ENCODE results near the gene RBM47.

RBM47 gene

DNA sequence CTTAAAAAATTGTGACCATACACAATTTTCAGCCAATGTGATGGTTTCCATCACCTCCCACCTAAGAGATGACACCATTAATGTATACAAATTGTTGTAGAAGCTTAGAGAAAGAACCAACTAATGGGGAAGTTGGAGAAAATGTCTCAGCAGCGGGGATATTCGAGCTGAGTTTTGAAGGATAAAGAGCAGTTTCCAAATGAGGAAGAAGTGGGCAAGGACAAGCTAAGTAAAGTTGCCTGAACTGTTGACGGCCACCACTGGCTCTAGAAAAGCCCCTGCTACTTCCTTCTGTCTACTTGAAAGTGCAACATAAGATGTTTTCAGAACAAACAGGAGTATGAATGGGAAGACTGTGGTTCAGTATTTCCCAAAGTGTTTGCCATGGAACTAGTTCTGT lies 202.5 kb downstream of the RBM47 start:
- DNase-seq (ENCODE audit: low spot score) = no peak
- TF ChIP-seq, protein P1, sequence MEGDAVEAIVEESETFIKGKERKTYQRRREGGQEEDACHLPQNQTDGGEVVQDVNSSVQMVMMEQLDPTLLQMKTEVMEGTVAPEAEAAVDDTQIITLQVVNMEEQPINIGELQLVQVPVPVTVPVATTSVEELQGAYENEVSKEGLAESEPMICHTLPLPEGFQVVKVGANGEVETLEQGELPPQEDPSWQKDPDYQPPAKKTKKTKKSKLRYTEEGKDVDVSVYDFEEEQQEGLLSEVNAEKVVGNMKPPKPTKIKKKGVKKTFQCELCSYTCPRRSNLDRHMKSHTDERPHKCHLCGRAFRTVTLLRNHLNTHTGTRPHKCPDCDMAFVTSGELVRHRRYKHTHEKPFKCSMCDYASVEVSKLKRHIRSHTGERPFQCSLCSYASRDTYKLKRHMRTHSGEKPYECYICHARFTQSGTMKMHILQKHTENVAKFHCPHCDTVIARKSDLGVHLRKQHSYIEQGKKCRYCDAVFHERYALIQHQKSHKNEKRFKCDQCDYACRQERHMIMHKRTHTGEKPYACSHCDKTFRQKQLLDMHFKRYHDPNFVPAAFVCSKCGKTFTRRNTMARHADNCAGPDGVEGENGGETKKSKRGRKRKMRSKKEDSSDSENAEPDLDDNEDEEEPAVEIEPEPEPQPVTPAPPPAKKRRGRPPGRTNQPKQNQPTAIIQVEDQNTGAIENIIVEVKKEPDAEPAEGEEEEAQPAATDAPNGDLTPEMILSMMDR (IDR thresholded peaks at IDR 0.05; ENCODE audit: extremely low read depth, insufficient read depth, missing control alignments) = no peak
- in situ Hi-C loops (cut with MboI; ENCODE audit: low pct_unique_long_range_greater_than_20kb, low sequenced_read_pairs, unreplicated experiment) = no loop called here

- TF ChIP-seq, protein P1 (IDR thresholded peaks at IDR 0.05; ENCODE audit: extremely low read depth, insufficient read depth, missing control alignments) = no peak
- DNase-seq (ENCODE audit: low spot score) = no peak
- in situ Hi-C loops (cut with MboI; ENCODE audit: low pct_unique_long_range_greater_than_20kb, low sequenced_read_pairs, unreplicated experiment) = no loop called here
These were observed 203.7 kb downstream of the RBM47 start for GRCh38 chr4:40425799-40426574.

DNA sequence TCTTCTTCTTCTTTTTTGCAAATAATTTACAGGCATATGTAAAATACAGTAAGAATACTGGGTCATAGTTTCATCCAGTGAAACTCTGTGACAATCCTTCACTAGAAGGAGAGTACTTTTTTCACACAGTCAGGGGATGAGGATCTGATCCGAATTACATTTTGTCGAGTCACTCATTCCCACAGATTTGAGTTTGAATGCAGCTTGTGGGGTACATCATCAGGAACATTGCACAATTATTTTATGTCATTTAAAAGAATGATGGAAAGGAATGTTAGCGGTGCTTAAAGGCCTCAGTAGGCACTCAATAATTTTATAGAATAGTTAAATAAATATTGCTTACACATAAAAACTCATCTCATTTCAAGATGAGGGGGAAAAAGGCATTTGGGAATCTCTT lies 205.9 kb downstream of the RBM47 start:
- no peak for DNase-seq (ENCODE audit: low spot score)

GRCh38 chr4:40421839-40422708 lies 207.6 kb downstream of the RBM47 start:
- DNase-seq (ENCODE audit: low spot score) = no peak
- in situ Hi-C loops (cut with MboI; ENCODE audit: low pct_unique_long_range_greater_than_20kb, low sequenced_read_pairs, unreplicated experiment) = no loop called here
- TF ChIP-seq, protein P1 (IDR thresholded peaks at IDR 0.05; ENCODE audit: extremely low read depth, insufficient read depth, missing control alignments) = no peak

More for the DNA sequence above, 205.9 kb downstream of the RBM47 start:
- TF ChIP-seq, protein P1 (IDR thresholded peaks at IDR 0.05; ENCODE audit: extremely low read depth, insufficient read depth, missing control alignments) = no peak
- in situ Hi-C loops (cut with MboI; ENCODE audit: low pct_unique_long_range_greater_than_20kb, low sequenced_read_pairs, unreplicated experiment) = no loop called here

DNA sequence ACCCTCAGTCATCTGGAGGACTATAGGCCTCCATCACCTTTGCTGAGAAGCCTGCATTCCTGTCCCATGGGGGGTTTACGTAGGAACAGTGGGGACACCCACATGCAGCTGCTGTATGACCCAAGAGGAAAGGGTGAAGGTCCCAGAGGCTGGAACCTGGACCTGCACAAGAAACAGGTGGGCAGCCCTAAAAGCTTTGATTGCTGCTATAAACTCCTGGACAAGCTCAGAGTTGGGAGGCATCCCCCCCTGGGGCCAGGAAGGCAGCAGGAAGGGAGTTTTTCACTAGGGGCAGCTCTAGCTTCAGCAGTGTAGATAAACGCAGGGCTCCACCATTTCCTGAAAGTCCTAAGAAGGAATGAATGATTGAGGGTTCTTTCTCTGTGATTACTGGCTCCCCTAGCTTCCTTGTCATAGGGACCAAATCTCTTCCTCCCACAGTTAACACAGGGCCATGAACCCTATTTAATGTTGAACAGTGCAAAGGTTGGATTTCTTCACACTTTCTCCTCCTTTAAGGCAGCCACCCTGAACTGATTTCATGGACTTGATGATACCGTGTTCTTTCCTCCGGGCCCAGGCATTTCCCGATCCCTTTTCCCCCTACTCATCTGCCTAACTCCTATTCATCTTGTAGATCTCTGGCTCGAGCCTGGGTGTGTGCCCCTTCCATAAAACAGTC lies 210.3 kb downstream of the RBM47 start:
- TF ChIP-seq, protein P1 (IDR thresholded peaks at IDR 0.05; ENCODE audit: extremely low read depth, insufficient read depth, missing control alignments) = no peak
- in situ Hi-C loops (cut with MboI; ENCODE audit: low pct_unique_long_range_greater_than_20kb, low sequenced_read_pairs, unreplicated experiment) = no loop called here

More for the DNA sequence above, 210.3 kb downstream of the RBM47 start:
- DNase-seq (ENCODE audit: low spot score) = no peak

Measured in GM13977 (cell line).